Mammary epithelial cell (primary cell): ENCODE data around the gene NOTCH1.

ENCODE experiments used
- CTCF ChIP-seq, 2 donors: IDR thresholded peaks in 1 of 2; conservative IDR thresholded peaks in 1 of 2; 2 replicates each; pipeline ENCODE4 v1.5.1; 2011 to 2012; ENCODE audit warnings: inconsistent platforms in 2 of 2, low read length in 2 of 2, mild to moderate bottlenecking in 2 of 2, control low read depth in 1 of 2, low read depth in 1 of 2; ENCODE audit not compliant: insufficient read depth in 1 of 2; ENCODE audit errors: extremely low read depth in 1 of 2
- EZH2 ChIP-seq: IDR thresholded peaks from 2 replicates; pipeline ENCODE4 v1.6.1; 2012; ENCODE audit warnings: low read length, inconsistent platforms, borderline replicate concordance

DNA sequence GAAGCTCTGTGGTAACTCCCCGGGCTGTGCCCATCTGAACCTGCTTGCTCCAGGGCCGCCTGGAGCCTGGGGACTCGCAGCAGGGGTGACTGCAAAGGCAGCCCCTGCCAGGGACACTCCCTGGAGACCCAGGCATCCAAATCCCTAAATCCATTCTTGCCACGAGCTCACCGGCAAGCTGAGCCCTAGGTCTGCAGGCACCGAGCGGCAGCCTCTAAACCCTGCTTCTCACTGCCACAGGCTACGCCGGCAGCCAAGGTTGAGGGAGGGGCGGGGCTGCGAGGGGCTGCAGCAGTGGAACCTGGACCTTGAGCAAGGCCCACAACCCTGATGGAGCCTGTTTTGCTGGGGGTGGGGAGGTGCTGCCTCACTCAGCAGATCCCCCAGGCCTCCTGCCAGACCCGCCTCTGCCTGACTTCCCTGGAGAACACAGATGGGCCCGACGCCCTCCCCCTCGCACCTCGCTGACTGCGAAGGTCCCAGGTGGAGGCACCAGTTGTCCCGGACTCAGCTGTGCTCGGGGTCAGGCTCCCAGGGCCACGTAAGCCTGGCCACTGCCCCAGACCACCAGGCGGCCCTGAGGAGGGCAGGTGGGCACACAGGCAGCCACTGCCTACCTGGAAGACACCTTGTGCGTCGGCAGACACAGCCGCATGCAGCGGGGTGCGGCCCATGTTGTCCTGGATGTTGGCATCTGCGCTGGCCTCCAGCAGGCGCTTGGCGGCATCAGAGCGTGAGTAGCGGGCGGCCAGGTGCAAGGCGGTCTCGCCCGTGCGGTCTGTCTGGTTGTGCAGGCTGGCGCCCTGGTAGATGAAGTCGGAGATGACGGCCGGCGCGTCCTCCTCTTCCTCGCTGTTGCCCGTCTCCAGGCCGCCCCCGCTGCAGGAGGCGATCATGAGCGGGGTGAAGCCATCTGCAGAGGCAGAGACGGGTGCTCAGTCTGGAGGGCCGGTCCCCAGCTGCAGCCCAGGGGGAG is 45.6 kb downstream of the NOTCH1 start:
- no peak for TF ChIP-seq CTCF (conservative IDR thresholded peaks at IDR 0.05 in 1 of 2, IDR thresholded peaks at IDR 0.05 in 1 of 2; ENCODE audit: extremely low read depth in 1 of 2, insufficient read depth in 1 of 2, low read depth in 1 of 2, low read length in 2 of 2)
- no peak for TF ChIP-seq EZH2
